IMR-90 (cell line): ENCODE measurements around the gene KLK10.

Source experiments
- MAFK ChIP-seq: IDR thresholded peaks from 2 replicates; pipeline ENCODE4 v1.6.1; 2012; ENCODE audit warnings: low read depth, low read length, improper control_type of control experiment
- TF ChIP-seq, protein P1 (sequence below): conservative IDR thresholded peaks from 2 replicates; pipeline ENCODE4 v1.5.1; 2012; ENCODE audit warnings: mild to moderate bottlenecking, low read depth, low read length, improper control_type of control experiment

GRCh38 chr19:50994129-50994528, 25.4 kb downstream of the KLK10 start:
- TF ChIP-seq MAFK: no peak
- TF ChIP-seq, protein P1, sequence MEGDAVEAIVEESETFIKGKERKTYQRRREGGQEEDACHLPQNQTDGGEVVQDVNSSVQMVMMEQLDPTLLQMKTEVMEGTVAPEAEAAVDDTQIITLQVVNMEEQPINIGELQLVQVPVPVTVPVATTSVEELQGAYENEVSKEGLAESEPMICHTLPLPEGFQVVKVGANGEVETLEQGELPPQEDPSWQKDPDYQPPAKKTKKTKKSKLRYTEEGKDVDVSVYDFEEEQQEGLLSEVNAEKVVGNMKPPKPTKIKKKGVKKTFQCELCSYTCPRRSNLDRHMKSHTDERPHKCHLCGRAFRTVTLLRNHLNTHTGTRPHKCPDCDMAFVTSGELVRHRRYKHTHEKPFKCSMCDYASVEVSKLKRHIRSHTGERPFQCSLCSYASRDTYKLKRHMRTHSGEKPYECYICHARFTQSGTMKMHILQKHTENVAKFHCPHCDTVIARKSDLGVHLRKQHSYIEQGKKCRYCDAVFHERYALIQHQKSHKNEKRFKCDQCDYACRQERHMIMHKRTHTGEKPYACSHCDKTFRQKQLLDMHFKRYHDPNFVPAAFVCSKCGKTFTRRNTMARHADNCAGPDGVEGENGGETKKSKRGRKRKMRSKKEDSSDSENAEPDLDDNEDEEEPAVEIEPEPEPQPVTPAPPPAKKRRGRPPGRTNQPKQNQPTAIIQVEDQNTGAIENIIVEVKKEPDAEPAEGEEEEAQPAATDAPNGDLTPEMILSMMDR: no peak
